SU-DHL-6 (cell line): ENCODE measurements around the gene SIL1.

Experiments
- EZH2phosphoT487 ChIP-seq: fragments of 200-600 bp; sonication (generic), shearing (Covaris generic); conservative IDR thresholded peaks from 2 replicates; pipeline ENCODE4 v1.6.1; 2018; ENCODE audit warnings: mild to moderate bottlenecking, antibody characterized with exemption, low read length, moderate library complexity, mixed read lengths
- TF ChIP-seq, protein P1 (sequence below): fragments of 200-600 bp; sonication (generic); IDR thresholded peaks from one replicate; pipeline ENCODE4 v1.5.1; 2017; ENCODE audit warnings: antibody characterized with exemption, mild to moderate bottlenecking, low read length, moderate library complexity; ENCODE audit not compliant: insufficient read depth, poor library complexity, severe bottlenecking

DNA sequence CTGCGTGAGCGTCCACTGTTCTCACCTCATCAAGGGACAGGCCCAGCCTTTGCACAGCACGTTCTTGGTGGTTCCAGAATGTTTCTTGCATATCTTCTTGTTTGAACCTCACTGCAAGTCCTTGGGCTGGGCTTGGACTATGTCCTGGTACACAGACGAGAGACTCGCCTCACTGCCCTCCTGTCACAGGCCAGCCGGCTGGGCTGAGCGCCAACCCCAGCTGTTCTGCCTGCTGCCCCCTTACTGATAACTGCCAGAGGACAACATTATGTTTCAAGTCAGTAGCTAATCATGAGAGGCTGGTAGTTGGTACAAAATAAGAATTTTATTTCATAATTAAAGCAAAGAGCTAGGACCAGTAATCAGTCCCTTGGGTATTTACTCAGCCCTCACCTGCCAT, 270.2 kb downstream of the SIL1 start:
- TF ChIP-seq, protein P1, sequence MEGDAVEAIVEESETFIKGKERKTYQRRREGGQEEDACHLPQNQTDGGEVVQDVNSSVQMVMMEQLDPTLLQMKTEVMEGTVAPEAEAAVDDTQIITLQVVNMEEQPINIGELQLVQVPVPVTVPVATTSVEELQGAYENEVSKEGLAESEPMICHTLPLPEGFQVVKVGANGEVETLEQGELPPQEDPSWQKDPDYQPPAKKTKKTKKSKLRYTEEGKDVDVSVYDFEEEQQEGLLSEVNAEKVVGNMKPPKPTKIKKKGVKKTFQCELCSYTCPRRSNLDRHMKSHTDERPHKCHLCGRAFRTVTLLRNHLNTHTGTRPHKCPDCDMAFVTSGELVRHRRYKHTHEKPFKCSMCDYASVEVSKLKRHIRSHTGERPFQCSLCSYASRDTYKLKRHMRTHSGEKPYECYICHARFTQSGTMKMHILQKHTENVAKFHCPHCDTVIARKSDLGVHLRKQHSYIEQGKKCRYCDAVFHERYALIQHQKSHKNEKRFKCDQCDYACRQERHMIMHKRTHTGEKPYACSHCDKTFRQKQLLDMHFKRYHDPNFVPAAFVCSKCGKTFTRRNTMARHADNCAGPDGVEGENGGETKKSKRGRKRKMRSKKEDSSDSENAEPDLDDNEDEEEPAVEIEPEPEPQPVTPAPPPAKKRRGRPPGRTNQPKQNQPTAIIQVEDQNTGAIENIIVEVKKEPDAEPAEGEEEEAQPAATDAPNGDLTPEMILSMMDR: no peak
- no peak for TF ChIP-seq EZH2phosphoT487
